Fibroblast of lung (primary cell): ENCODE data around the gene DKK2. TPM values are rescaled to one million over a fixed set of nuclear protein-coding genes. Genes with fewer than 3 reads are reported as not detected.

Experiments
- DNase-seq, 2 donors: peaks; one replicate each; pipeline versions ENCODE4 v3.0.0 to v3.0.0-alpha.2; 2010; ENCODE audit warnings: low read depth in 2 of 2
- H2AFZ ChIP-seq: 2 replicates; pipeline ENCODE4 v1.5.1; 2012; ENCODE audit warnings: low read length, control low read depth, inconsistent platforms
- H3K27ac ChIP-seq: 2 replicates; pipeline ENCODE4 v1.5.1; 2011; ENCODE audit warnings: low read length, control low read depth; ENCODE audit not compliant: insufficient read depth
- H3K27me3 ChIP-seq: 2 replicates; pipeline ENCODE4 v1.5.1; 2011; ENCODE audit warnings: mild to moderate bottlenecking, low read length; ENCODE audit not compliant: control insufficient read depth, insufficient read depth
- H3K36me3 ChIP-seq: 2 replicates; pipeline ENCODE4 v1.5.1; 2011; ENCODE audit warnings: low read length; ENCODE audit not compliant: control insufficient read depth, insufficient read depth
- H3K4me1 ChIP-seq: 2 replicates; pipeline ENCODE4 v1.5.1; 2011; ENCODE audit warnings: low read length; ENCODE audit not compliant: control insufficient read depth, insufficient read depth; ENCODE audit errors: extremely low read depth
- H3K4me2 ChIP-seq: 2 replicates; pipeline ENCODE4 v1.5.1; 2011; ENCODE audit warnings: low read length, control low read depth; ENCODE audit not compliant: insufficient read depth; ENCODE audit errors: extremely low read depth
- H3K4me3 ChIP-seq, 4 experiments: fragments of 200-600 bp in 1 of 4; sonication (generic) in 1 of 4; replicated peaks in 1 of 4; 2 replicates each; pipeline ENCODE4 v1.5.1; 2011 to 2016; ENCODE audit warnings: low read length in 4 of 4, low read depth in 3 of 4, mild to moderate bottlenecking in 3 of 4, control low read depth in 2 of 4, inconsistent platforms in 1 of 4, mixed read lengths in 1 of 4; ENCODE audit not compliant: insufficient read depth in 1 of 4; ENCODE audit errors: control extremely low read depth in 1 of 4
- H3K79me2 ChIP-seq: 2 replicates; pipeline ENCODE4 v1.5.1; 2012; ENCODE audit warnings: mild to moderate bottlenecking, low read length, inconsistent platforms; ENCODE audit not compliant: control insufficient read depth, insufficient read depth
- H3K9ac ChIP-seq: 2 replicates; pipeline ENCODE4 v1.5.1; 2011; ENCODE audit warnings: mild to moderate bottlenecking, low read length, control low read depth; ENCODE audit not compliant: insufficient read depth
- H3K9me3 ChIP-seq: 2 replicates; pipeline ENCODE4 v1.5.1; 2012; ENCODE audit warnings: low read depth, low read length; ENCODE audit not compliant: control insufficient read depth, insufficient read depth
- H4K20me1 ChIP-seq: 2 replicates; pipeline ENCODE4 v1.5.1; 2011; ENCODE audit warnings: low read length; ENCODE audit not compliant: control insufficient read depth, insufficient read depth; ENCODE audit errors: extremely low read depth
- EZH2 ChIP-seq: IDR thresholded peaks from 2 replicates; pipeline ENCODE4 v1.5.1; 2012; ENCODE audit warnings: low read length, control low read depth, mild to moderate bottlenecking; ENCODE audit errors: missing control alignments
- polyA plus RNA-seq, 2 donors: library from polyadenylated mRNA; depleted of rRNA in 1 of 2; stranded (reverse) in 1 of 2; unstranded in 1 of 2; fragments of >200 nt; gene quantifications; 2 replicates each; pipeline ENCODE4 v1.2.1, GENCODE V29; 2011 to 2012; ENCODE audit warnings: missing spikeins in 1 of 2
- total RNA-seq: library from RNA; depleted of rRNA; stranded (reverse); fragments of >200 nt; gene quantifications from 2 replicates; pipeline ENCODE4 v1.2.1, GENCODE V29; 2014
- TF ChIP-seq, protein P1 (sequence below), 2 donors: IDR thresholded peaks in 1 of 2; conservative IDR thresholded peaks in 1 of 2; 1 replicate in 1 of 2; 2 replicates in 1 of 2; pipeline ENCODE4 v1.5.1; 2011 to 2012; ENCODE audit warnings: low read length in 2 of 2, control low read depth in 1 of 2, inconsistent platforms in 1 of 2, low read depth in 1 of 2, mild to moderate bottlenecking in 1 of 2

The DKK2 gene
- total and polyA plus RNA-seq, 2 donors (not counting 1 experiment from before 2014, with no cell fraction given): 0.48 to 1.2 TPM

- H3K4me1 ChIP-seq: no peaks in the 10 kb centered on the region
- no peak for DNase-seq
- H3K36me3 ChIP-seq: no peaks in the 10 kb centered on the region
- no peaks in the 10 kb centered on the region for H3K27me3 ChIP-seq
- H3K27ac ChIP-seq: no peak overlapping the region
- H3K79me2 ChIP-seq: no peaks in the 10 kb centered on the region
- no peak overlapping the region for H3K9ac ChIP-seq
- no peak overlapping the region for H3K4me2 ChIP-seq
- no peak overlapping the region for H2AFZ ChIP-seq
- H4K20me1 ChIP-seq: no peaks in the 10 kb centered on the region
- no peaks in the 10 kb centered on the region for H3K9me3 ChIP-seq
- H3K4me3 ChIP-seq: no peak overlapping the region
- TF ChIP-seq, protein P1, sequence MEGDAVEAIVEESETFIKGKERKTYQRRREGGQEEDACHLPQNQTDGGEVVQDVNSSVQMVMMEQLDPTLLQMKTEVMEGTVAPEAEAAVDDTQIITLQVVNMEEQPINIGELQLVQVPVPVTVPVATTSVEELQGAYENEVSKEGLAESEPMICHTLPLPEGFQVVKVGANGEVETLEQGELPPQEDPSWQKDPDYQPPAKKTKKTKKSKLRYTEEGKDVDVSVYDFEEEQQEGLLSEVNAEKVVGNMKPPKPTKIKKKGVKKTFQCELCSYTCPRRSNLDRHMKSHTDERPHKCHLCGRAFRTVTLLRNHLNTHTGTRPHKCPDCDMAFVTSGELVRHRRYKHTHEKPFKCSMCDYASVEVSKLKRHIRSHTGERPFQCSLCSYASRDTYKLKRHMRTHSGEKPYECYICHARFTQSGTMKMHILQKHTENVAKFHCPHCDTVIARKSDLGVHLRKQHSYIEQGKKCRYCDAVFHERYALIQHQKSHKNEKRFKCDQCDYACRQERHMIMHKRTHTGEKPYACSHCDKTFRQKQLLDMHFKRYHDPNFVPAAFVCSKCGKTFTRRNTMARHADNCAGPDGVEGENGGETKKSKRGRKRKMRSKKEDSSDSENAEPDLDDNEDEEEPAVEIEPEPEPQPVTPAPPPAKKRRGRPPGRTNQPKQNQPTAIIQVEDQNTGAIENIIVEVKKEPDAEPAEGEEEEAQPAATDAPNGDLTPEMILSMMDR (conservative IDR thresholded peaks at IDR 0.05 in 1 of 2, IDR thresholded peaks at IDR 0.05 in 1 of 2; ENCODE audit: low read depth in 1 of 2, low read length in 2 of 2): peak; percentile 12 to 40
- no peak for TF ChIP-seq EZH2
Observed at GRCh38 chr4:107044170-107044569, 8.1 kb upstream of the DKK2 start.

- no peaks in the 10 kb centered on the region for H4K20me1 ChIP-seq
- H3K9ac ChIP-seq: no peak overlapping the region
- peak overlapping the region; percentile 44 for H2AFZ ChIP-seq
- no peak overlapping the region for H3K27ac ChIP-seq
- TF ChIP-seq, protein P1 (conservative IDR thresholded peaks at IDR 0.05 in 1 of 2, IDR thresholded peaks at IDR 0.05 in 1 of 2; ENCODE audit: low read depth in 1 of 2, low read length in 2 of 2): peak; percentile 48 to 62
- TF ChIP-seq EZH2: peak; percentile 4
- peaks cover 18% of the 10 kb centered on the region for H3K27me3 ChIP-seq
- peak in 1 of 2 donors; percentile 45 for DNase-seq
- peak overlapping the region; percentile 49 to 65 (median 55) for H3K4me3 ChIP-seq
- H3K9me3 ChIP-seq: no peaks in the 10 kb centered on the region
- H3K36me3 ChIP-seq: no peaks in the 10 kb centered on the region
- H3K4me2 ChIP-seq: peak overlapping the region; percentile 86
- H3K79me2 ChIP-seq: no peaks in the 10 kb centered on the region
- H3K4me1 ChIP-seq: no peaks in the 10 kb centered on the region
Observed at GRCh38 chr4:107037199-107037584, 1.1 kb upstream of the DKK2 start.

DNA sequence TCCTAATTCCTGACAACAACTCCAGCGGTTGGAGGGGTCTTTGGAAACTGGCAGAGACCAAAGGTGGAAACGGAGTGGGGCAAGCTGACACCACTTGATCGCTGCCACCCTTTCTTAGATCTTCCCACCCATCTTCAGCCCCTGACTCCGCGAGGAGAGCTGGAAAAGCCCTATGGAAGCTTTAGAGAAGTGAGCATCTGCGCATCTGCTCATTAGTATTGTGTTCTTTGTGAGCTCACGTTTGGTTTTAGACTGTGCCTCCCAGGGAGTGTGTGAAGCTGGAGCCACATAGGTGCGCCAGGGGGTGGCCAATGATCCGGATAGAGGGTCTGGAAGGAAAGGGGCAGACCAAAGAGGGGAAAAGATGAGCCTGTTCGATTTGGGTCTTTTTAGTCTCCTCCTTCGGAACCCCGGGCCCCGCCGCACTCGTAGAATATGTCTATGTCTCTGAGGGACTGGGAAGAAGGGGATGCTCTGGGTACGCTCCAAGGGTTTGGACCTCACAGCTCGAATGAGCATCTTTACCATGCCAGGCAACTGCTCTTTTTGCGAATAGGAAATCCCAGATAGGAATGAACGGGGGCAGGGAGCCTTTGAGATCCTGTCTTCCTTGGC is 578 bp upstream of the DKK2 start:
- H2AFZ ChIP-seq: peak overlapping the region; percentile 44
- no peaks in the 10 kb centered on the region for H4K20me1 ChIP-seq
- peak overlapping the region; percentile 86 for H3K4me2 ChIP-seq
- TF ChIP-seq, protein P1 (conservative IDR thresholded peaks at IDR 0.05 in 1 of 2, IDR thresholded peaks at IDR 0.05 in 1 of 2; ENCODE audit: low read depth in 1 of 2, low read length in 2 of 2): no peak
- TF ChIP-seq EZH2: peak; percentile 11
- H3K9me3 ChIP-seq: no peaks in the 10 kb centered on the region
- H3K27me3 ChIP-seq: peaks cover 18% of the 10 kb centered on the region
- peak overlapping the region; percentile 49 to 65 (median 55) for H3K4me3 ChIP-seq
- no peaks in the 10 kb centered on the region for H3K36me3 ChIP-seq
- H3K4me1 ChIP-seq: no peaks in the 10 kb centered on the region
- H3K9ac ChIP-seq: no peak overlapping the region
- H3K79me2 ChIP-seq: no peaks in the 10 kb centered on the region
- DNase-seq: peak in 1 of 2 donors; percentile 6
- no peak overlapping the region for H3K27ac ChIP-seq
